ENCODE data around the gene RABGAP1L.

The RABGAP1L gene

DNA sequence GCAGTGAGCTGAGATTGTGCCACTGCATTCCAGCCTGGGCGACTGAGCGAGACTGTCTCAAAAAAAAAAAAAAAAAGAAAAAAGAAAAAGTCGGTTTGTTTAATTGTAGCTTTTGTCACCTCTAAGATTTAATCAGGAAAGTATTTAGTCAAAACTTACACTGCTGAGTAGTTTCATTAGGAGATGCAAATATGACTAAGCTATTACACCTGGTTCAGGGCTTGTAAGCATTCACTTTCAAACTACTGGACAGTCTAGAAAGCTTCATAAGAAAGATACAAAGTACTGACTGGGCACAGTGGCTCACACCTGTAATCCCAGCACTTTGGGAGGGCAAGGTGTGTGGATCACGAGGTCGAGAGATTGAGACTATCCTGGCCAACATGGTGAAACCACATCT, 764.5 kb downstream of the RABGAP1L start:
- no peak for TF ChIP-seq YY1 (tag by site-specific recombination; IDR thresholded peaks at IDR 0.05)
- TF ChIP-seq ZNF394 (tag by site-specific recombination; IDR thresholded peaks at IDR 0.05; ENCODE audit: borderline replicate concordance) = no peak
- TF ChIP-seq FEZF1 (tag by site-specific recombination; IDR thresholded peaks at IDR 0.05) = no peak
- no peak for TF ChIP-seq ZNF626 (tag by site-specific recombination; IDR thresholded peaks at IDR 0.05)
- TF ChIP-seq GFI1B (tag by site-specific recombination; IDR thresholded peaks at IDR 0.05) = no peak
- no peak for TF ChIP-seq ZNF266 (tag by site-specific recombination; IDR thresholded peaks at IDR 0.05; ENCODE audit: low read depth)
- no peak for TF ChIP-seq ZNF785 (tag by site-specific recombination; IDR thresholded peaks at IDR 0.05)
- TF ChIP-seq, protein P1, sequence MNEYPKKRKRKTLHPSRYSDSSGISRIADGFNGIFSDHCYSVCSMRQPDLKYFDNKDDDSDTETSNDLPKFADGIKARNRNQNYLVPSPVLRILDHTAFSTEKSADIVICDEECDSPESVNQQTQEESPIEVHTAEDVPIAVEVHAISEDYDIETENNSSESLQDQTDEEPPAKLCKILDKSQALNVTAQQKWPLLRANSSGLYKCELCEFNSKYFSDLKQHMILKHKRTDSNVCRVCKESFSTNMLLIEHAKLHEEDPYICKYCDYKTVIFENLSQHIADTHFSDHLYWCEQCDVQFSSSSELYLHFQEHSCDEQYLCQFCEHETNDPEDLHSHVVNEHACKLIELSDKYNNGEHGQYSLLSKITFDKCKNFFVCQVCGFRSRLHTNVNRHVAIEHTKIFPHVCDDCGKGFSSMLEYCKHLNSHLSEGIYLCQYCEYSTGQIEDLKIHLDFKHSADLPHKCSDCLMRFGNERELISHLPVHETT (tag by site-specific recombination; IDR thresholded peaks at IDR 0.05) = no peak
- TF ChIP-seq, protein P2, sequence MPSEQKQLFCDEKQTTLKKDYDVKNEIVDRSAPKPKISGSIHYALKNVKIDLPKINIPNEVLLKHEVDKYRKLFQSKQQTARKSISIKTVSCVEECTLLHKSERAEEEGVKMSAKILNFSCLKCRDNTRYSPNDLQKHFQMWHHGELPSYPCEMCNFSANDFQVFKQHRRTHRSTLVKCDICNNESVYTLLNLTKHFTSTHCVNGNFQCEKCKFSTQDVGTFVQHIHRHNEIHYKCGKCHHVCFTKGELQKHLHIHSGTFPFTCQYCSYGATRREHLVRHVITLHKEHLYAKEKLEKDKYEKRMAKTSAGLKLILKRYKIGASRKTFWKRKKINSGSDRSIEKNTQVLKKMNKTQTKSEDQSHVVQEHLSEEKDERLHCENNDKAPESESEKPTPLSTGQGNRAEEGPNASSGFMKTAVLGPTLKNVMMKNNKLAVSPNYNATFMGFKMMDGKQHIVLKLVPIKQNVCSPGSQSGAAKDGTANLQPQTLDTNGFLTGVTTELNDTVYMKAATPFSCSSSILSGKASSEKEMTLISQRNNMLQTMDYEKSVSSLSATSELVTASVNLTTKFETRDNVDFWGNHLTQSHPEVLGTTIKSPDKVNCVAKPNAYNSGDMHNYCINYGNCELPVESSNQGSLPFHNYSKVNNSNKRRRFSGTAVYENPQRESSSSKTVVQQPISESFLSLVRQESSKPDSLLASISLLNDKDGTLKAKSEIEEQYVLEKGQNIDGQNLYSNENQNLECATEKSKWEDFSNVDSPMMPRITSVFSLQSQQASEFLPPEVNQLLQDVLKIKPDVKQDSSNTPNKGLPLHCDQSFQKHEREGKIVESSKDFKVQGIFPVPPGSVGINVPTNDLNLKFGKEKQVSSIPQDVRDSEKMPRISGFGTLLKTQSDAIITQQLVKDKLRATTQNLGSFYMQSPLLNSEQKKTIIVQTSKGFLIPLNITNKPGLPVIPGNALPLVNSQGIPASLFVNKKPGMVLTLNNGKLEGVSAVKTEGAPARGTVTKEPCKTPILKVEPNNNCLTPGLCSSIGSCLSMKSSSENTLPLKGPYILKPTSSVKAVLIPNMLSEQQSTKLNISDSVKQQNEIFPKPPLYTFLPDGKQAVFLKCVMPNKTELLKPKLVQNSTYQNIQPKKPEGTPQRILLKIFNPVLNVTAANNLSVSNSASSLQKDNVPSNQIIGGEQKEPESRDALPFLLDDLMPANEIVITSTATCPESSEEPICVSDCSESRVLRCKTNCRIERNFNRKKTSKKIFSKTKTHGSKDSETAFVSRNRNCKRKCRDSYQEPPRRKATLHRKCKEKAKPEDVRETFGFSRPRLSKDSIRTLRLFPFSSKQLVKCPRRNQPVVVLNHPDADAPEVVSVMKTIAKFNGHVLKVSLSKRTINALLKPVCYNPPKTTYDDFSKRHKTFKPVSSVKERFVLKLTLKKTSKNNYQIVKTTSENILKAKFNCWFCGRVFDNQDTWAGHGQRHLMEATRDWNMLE (tag by site-specific recombination; conservative IDR thresholded peaks at IDR 0.05; ENCODE audit: low read depth) = no peak
- no peak for TF ChIP-seq ZNF621 (tag by site-specific recombination; IDR thresholded peaks at IDR 0.05)
- TF ChIP-seq KLF8 (tag by site-specific recombination; IDR thresholded peaks at IDR 0.05) = no peak
- TF ChIP-seq ZNF274 (IDR thresholded peaks at IDR 0.05; ENCODE audit: low read length) = no peak
- TF ChIP-seq ZNF274 (tag by site-specific recombination; IDR thresholded peaks at IDR 0.05; ENCODE audit: borderline replicate concordance) = no peak
- no peak for TF ChIP-seq ZBTB48 (tag by site-specific recombination; IDR thresholded peaks at IDR 0.05)
- TF ChIP-seq, protein P3, sequence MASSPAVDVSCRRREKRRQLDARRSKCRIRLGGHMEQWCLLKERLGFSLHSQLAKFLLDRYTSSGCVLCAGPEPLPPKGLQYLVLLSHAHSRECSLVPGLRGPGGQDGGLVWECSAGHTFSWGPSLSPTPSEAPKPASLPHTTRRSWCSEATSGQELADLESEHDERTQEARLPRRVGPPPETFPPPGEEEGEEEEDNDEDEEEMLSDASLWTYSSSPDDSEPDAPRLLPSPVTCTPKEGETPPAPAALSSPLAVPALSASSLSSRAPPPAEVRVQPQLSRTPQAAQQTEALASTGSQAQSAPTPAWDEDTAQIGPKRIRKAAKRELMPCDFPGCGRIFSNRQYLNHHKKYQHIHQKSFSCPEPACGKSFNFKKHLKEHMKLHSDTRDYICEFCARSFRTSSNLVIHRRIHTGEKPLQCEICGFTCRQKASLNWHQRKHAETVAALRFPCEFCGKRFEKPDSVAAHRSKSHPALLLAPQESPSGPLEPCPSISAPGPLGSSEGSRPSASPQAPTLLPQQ (tag by site-specific recombination; IDR thresholded peaks at IDR 0.05) = no peak
- TF ChIP-seq ZNF530 (tag by site-specific recombination; IDR thresholded peaks at IDR 0.05; ENCODE audit: low read depth) = no peak
- Histone ChIP-seq H3K27ac (ENCODE audit: extremely low read depth, low read depth, low read length) (no peak overlapping the region), H3K4me3 (ENCODE audit: low read depth, low read length) (no peak overlapping the region), H3K4me1 (ENCODE audit: control insufficient read depth, insufficient read depth, low read length) (no peaks in the 10 kb centered on the region), H3K36me3 (ENCODE audit: control insufficient read depth in 2 of 2, insufficient read depth in 1 of 2, low read length in 2 of 2) (no peaks in the 10 kb centered on the region), H3K9me3 (ENCODE audit: control insufficient read depth, insufficient read depth, low read depth, low read length) (no peaks in the 10 kb centered on the region)
- ChIA-PET CTCF (no interaction called here), POLR2A (no interaction called here)

DNA sequence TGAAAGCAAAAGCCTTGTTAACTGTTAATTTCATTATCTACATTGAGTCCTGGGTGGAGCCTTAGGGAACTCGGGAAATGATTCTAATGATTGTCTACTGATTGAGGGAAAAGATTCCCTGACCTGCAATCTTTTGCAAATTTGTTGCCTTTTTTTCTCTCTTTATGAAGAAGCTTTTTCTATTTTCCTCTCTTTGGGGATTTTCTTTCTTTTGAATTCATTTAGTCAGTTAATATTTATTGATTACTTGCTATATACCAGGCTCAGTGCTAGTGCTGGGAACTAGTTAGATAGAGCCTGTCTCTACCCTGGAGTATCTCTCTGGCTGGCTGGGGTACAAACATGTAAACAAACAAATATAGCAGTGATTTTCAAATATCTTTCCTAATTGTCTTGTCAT, 769.2 kb downstream of the RABGAP1L start:
- H3K9me3 ChIP-seq (ENCODE audit: control insufficient read depth, insufficient read depth, low read depth, low read length) = no peaks in the 10 kb centered on the region
- ChIA-PET CTCF (no interaction called here), POLR2A (no interaction called here)
- H3K36me3 ChIP-seq (ENCODE audit: control insufficient read depth in 2 of 2, insufficient read depth in 1 of 2, low read length in 2 of 2) = no peaks in the 10 kb centered on the region
- H3K27ac ChIP-seq (ENCODE audit: extremely low read depth, low read depth, low read length) = no peak overlapping the region
- H3K4me1 ChIP-seq (ENCODE audit: control insufficient read depth, insufficient read depth, low read length) = no peaks in the 10 kb centered on the region
- no peak overlapping the region for H3K4me3 ChIP-seq (ENCODE audit: low read depth, low read length)
- TF ChIP-seq ZNF266 (tag by site-specific recombination; IDR thresholded peaks at IDR 0.05; ENCODE audit: low read depth) = no peak
- TF ChIP-seq, protein P4, sequence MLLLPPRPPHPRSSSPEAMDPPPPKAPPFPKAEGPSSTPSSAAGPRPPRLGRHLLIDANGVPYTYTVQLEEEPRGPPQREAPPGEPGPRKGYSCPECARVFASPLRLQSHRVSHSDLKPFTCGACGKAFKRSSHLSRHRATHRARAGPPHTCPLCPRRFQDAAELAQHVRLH (tag by site-specific recombination; IDR thresholded peaks at IDR 0.05) = no peak
- TF ChIP-seq HOXD13 (CRISPR knock-in tag; IDR thresholded peaks at IDR 0.05; ENCODE audit: borderline replicate concordance) = no peak
- TF ChIP-seq, protein P5, sequence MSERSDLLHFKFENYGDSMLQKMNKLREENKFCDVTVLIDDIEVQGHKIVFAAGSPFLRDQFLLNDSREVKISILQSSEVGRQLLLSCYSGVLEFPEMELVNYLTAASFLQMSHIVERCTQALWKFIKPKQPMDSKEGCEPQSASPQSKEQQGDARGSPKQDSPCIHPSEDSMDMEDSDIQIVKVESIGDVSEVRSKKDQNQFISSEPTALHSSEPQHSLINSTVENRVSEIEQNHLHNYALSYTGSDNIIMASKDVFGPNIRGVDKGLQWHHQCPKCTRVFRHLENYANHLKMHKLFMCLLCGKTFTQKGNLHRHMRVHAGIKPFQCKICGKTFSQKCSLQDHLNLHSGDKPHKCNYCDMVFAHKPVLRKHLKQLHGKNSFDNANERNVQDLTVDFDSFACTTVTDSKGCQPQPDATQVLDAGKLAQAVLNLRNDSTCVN (tag by site-specific recombination; optimal IDR thresholded peaks at IDR 0.05) = no peak
- TF ChIP-seq, protein P6, sequence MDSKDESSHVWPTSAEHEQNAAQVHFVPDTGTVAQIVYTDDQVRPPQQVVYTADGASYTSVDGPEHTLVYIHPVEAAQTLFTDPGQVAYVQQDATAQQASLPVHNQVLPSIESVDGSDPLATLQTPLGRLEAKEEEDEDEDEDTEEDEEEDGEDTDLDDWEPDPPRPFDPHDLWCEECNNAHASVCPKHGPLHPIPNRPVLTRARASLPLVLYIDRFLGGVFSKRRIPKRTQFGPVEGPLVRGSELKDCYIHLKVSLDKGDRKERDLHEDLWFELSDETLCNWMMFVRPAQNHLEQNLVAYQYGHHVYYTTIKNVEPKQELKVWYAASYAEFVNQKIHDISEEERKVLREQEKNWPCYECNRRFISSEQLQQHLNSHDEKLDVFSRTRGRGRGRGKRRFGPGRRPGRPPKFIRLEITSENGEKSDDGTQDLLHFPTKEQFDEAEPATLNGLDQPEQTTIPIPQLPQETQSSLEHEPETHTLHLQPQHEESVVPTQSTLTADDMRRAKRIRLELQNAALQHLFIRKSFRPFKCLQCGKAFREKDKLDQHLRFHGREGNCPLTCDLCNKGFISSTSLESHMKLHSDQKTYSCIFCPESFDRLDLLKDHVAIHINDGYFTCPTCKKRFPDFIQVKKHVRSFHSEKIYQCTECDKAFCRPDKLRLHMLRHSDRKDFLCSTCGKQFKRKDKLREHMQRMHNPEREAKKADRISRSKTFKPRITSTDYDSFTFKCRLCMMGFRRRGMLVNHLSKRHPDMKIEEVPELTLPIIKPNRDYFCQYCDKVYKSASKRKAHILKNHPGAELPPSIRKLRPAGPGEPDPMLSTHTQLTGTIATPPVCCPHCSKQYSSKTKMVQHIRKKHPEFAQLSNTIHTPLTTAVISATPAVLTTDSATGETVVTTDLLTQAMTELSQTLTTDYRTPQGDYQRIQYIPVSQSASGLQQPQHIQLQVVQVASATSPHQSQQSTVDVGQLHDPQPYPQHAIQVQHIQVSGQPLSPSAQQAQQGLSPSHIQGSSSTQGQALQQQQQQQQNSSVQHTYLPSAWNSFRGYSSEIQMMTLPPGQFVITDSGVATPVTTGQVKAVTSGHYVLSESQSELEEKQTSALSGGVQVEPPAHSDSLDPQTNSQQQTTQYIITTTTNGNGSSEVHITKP (tag by site-specific recombination; IDR thresholded peaks at IDR 0.05) = no peak
- no peak for TF ChIP-seq ZNF202 (tag by site-specific recombination; IDR thresholded peaks at IDR 0.05; ENCODE audit: borderline replicate concordance)

All from HEK293 (cell line).